Measurements from ENCODE around the gene CIROP. TPM values are rescaled to one million over a fixed set of nuclear protein-coding genes. Genes with fewer than 3 reads are reported as not detected.

CIROP gene
- total and polyA plus RNA-seq, 3 experiments from 2014 or later, result not detected

DNA sequence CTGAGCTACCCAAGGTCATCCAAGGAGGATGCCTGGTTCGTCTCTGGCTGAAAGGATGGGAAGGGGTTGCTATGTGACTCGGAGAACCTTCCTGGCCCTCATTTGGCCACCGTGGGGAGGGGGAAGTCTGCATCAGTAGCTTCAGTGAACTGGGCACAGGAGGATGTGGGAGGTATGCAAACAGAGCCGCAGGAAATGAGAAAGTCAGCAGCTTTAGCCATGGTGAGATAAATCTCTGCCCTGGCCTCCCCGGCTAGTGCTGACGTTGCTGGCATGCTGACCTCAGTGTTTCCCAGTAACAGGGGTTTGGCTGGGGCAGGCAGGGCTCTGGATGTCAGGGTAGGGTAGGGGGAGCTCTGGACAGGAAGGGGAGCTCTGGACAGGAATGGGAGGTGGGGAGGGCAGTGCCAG lies 16.6 kb upstream of the CIROP start:
- no peaks in the 10 kb centered on the region for H3K9me3 Mint-ChIP-seq
- H3K27me3 Mint-ChIP-seq, result peaks cover 0 to 5% of the 10 kb centered on the region in 2 donors
- peak overlapping the region in 2 of 7 donors; percentile 72 to 77 for H3K4me3 Mint-ChIP-seq
- ChIA-PET POLR2A (interaction anchor here (1.0 to 2.1 kb wide), 4 partner anchors 27 to 181 kb away, joined by 3 to 32 read pairs (median 7); partner anchors contain the start of genes ACIN1, C14orf119, HOMEZ and PPP1R3E), CTCF (interaction anchor here (0.7 to 3.1 kb wide), 26 partner anchors 8 to 259 kb away, joined by 3 to 21 read pairs (median 6); partner anchors contain the start of genes ACIN1, C14orf119, HOMEZ and SLC7A8)
- Histone ChIP-seq H3K9me3 (ENCODE audit: low read length) (no peaks in the 10 kb centered on the region), H3K36me3 (ENCODE audit: insufficient read depth, low read length) (no peaks in the 10 kb centered on the region), H3K4me3 (ENCODE audit: low read length) (peak overlapping the region; percentile 59), H3K4me1 (ENCODE audit: insufficient read depth, low read length) (peaks cover 53% of the 10 kb centered on the region), H3K27me3 (ENCODE audit: insufficient read depth, low read length, poor library complexity, severe bottlenecking) (no peaks in the 10 kb centered on the region), H3K27ac (ENCODE audit: low read depth, low read length) (no peak overlapping the region)
- peaks cover 28 to 42% (median 28%) of the 10 kb centered on the region in 3 donors for H3K4me1 Mint-ChIP-seq
- DNase-seq, result no peak
- no peaks in the 10 kb centered on the region for H3K36me3 Mint-ChIP-seq
- peak overlapping the region in 5 of 8 donors; percentile 50 to 85 (median 77) for H3K27ac Mint-ChIP-seq

DNA sequence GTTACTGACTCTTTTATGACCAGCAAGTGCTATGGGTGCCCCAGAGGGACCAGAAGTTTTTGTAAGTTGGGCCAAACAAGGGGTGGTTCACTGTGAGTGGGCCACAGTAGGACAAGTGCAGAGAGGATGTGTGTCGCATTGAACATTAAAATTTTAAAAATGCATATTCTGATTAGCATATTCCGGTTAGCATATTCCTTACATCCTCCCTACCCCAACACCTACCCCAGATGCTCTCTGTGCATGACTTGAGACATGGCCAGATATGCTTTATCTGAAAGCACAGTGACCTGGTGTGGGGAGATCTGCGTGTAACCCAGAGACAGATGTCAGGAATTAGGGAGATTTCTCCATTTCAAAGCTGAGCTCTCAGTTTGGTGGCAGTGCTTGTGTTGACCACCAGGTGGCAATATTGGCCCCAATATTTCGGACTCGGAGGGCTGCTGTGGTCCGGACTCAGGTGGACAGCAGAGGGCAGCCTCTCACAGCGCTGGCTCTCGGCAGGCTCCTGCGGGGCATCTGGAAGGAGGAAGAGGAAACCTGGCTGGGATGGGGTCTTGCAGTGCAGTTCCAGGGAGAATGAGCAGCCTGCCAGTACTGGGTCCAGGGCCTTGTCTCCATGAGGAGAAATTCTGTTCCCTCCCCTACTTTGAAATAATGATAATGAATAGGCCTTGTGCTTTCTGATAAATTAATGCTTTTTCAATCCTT lies 15.9 kb upstream of the CIROP start:
- peak; percentile 58 to 85 (median 76) for DNase-seq
- peak overlapping the region; percentile 77 to 96 (median 80) for H3K27ac Mint-ChIP-seq
- ChIA-PET CTCF (interaction anchor here (0.6 to 3.1 kb wide), 37 partner anchors 8 to 270 kb away, joined by 3 to 21 read pairs (median 4); partner anchors contain the start of genes ACIN1, C14orf119, HOMEZ and SLC7A8), POLR2A (interaction anchor here (0.5 to 2.1 kb wide), 7 partner anchors 26 to 200 kb away, joined by 3 to 32 read pairs (median 3); partner anchors contain the start of genes ACIN1, C14orf119, HOMEZ and PPP1R3E)
- peaks cover 3 to 5% of the 10 kb centered on the region in 2 donors for H3K27me3 Mint-ChIP-seq
- H3K9me3 ChIP-seq (ENCODE audit: low read length), result no peaks in the 10 kb centered on the region
- peaks cover 53% of the 10 kb centered on the region for H3K4me1 ChIP-seq (ENCODE audit: insufficient read depth, low read length)
- H3K27ac ChIP-seq (ENCODE audit: low read depth, low read length), result peak overlapping the region; percentile 10
- H3K36me3 Mint-ChIP-seq, result no peaks in the 10 kb centered on the region
- H3K27me3 ChIP-seq (ENCODE audit: insufficient read depth, low read length, poor library complexity, severe bottlenecking), result no peaks in the 10 kb centered on the region
- peak overlapping the region; percentile 59 for H3K4me3 ChIP-seq (ENCODE audit: low read length)
- H3K4me3 Mint-ChIP-seq, result peak overlapping the region in 6 of 7 donors; percentile 38 to 77 (median 65)
- no peaks in the 10 kb centered on the region for H3K9me3 Mint-ChIP-seq
- H3K36me3 ChIP-seq (ENCODE audit: insufficient read depth, low read length), result no peaks in the 10 kb centered on the region
- H3K4me1 Mint-ChIP-seq, result peaks cover 28 to 42% (median 28%) of the 10 kb centered on the region in 3 donors

DNA sequence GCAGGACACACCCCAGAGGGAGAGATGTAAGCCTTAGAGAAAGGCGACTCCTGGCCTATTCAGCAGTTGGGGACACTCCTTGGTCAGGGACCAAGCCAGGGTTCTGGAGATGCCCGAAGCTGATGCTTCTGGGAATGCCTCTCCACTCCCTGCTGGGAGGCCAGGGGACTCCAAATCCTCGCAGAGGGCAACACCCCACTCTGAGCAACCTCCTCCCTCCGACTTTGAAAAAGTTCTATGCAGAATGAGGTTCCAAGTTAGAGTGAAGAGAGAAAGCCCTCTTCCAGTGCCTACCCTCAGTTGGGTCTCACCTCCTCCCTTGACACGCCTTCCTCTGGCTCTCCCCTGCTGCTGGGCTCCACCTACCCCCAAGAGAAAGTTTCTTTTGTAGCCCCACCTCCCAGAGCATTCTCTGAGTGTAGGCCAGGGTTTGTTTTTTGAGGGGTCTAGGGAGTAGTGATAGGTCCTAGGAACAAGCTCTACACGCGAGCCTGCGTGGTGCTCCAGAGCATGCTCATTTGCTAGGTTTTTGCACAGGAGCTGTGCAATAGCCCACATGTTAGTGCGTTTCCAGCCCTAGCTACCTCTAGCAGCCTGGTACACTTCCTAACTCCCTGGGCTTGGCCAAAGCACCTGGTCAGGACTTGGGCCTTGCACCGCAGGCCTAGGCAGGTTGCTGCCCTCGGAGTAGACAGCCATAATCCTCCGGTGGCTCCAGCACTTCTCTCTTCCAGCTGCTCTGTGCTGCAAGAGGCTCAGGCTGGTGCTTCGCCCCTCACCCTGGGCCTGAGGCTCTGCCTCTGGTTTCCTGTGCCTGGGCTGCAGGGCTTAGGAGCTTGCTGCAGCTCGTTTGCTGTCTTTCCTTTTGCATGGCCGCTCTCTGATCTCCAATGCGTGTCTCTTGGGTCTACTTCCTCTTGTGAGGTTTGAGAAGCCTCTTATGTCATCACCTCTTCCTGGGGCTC lies 14.9 kb upstream of the CIROP start:
- Mint-ChIP-seq H3K4me3 (peak overlapping the region; percentile 6 to 77 (median 71)), H3K4me1 (peaks cover 28 to 46% (median 28%) of the 10 kb centered on the region in 3 donors), H3K36me3 (no peaks in the 10 kb centered on the region), H3K9me3 (no peaks in the 10 kb centered on the region), H3K27me3 (peaks cover 5 to 8% of the 10 kb centered on the region in 2 donors), H3K27ac (peak overlapping the region; percentile 58 to 96 (median 80))
- Histone ChIP-seq H3K9me3 (ENCODE audit: low read length) (no peaks in the 10 kb centered on the region), H3K27ac (ENCODE audit: low read depth, low read length) (peak overlapping the region; percentile 10), H3K27me3 (ENCODE audit: insufficient read depth, low read length, poor library complexity, severe bottlenecking) (no peaks in the 10 kb centered on the region), H3K4me3 (ENCODE audit: low read length) (peak overlapping the region; percentile 59), H3K36me3 (ENCODE audit: insufficient read depth, low read length) (no peaks in the 10 kb centered on the region), H3K4me1 (ENCODE audit: insufficient read depth, low read length) (peaks cover 58% of the 10 kb centered on the region)
- peak in 3 of 5 donors; percentile 33 to 74 (median 62) for DNase-seq
- ChIA-PET CTCF (interaction anchor here (0.7 to 3.1 kb wide), 19 partner anchors 10 to 271 kb away, joined by 3 to 21 read pairs (median 5); partner anchors contain the start of genes ACIN1 and C14orf119), POLR2A (interaction anchor here (0.6 to 2.1 kb wide), 4 partner anchors 25 to 1593 kb away, joined by 3 to 32 read pairs (median 8); partner anchors contain the start of genes ACIN1, C14orf119 and PPP1R3E)

DNA sequence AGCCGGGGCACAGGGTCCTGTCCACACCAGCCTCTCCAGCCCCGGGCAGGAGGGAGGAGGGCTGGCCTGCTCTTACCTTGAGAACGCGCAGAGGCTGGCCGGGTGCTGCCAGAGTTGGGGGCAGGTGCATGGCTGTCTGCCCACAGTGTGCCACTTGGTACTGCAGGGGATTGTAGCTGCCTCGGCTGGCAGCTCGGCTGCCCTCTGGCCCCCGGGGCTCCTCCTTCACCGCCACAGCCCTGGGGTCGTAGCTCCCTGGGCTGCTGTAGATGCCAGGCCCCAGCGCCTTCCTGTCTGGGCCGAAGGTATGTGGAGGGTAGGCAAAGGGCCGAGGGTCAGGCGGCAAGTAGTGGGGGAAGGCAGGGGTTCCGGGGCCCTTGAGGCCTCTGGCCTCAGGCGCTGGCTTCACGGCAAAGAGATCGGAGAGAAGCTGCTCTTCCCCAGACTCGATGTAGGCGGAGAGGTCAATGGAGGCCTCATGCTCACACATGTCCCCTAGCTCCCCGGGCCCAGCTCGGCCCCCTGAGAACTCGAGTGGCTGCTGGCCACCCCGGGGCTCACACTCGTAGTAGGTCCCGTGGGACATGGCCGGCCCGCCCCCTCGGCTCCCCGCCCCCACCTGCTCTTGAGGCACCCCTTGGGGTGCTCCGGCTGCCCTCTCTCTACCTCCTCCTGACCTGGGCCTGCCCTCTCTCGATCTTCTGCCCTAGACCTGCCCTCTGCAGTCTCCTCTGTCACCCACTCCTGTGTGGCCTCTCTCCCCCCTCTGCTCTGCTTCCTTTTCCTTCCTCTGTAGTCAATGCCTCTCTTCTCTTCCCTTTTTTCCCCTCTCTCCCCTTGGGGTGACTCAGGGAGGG lies 13.9 kb upstream of the CIROP start, which contains the start of gene CEBPE:
TSS of gene CEBPE (minus strand) at position 750 of the 857 bp plus-strand sequence. CDS start at position 586, 164 bp downstream.
- ChIA-PET CTCF (interaction anchor here (1.0 to 3.1 kb wide), 4 partner anchors 23 to 260 kb away, joined by 3 to 18 read pairs (median 6); partner anchors contain the start of genes ACIN1 and C14orf119), POLR2A (interaction anchor here (2.1 kb wide), 1 partner anchor 24 kb away, joined by 32 read pairs; the partner anchor contains the start of genes ACIN1 and C14orf119)
- H3K27ac ChIP-seq (ENCODE audit: low read depth, low read length), result peak within 1 kb of the TSS; percentile 10
- H3K9me3 Mint-ChIP-seq, result no peaks in the 10 kb centered on the region
- no peaks in the 10 kb centered on the region for H3K36me3 Mint-ChIP-seq
- H3K27me3 Mint-ChIP-seq, result peaks cover 5 to 14% of the 10 kb centered on the region in 2 donors
- no peaks in the 10 kb centered on the region for H3K27me3 ChIP-seq (ENCODE audit: insufficient read depth, low read length, poor library complexity, severe bottlenecking)
- no peaks in the 10 kb centered on the region for H3K9me3 ChIP-seq (ENCODE audit: low read length)
- peaks cover 65% of the 10 kb centered on the region for H3K4me1 ChIP-seq (ENCODE audit: insufficient read depth, low read length)
- no peaks in the 10 kb centered on the region for H3K36me3 ChIP-seq (ENCODE audit: insufficient read depth, low read length)
- peak within 1 kb of the TSS; percentile 59 for H3K4me3 ChIP-seq (ENCODE audit: low read length)
- DNase-seq, result peak in 1 of 5 donors; percentile 8
- H3K27ac Mint-ChIP-seq, result peak within 1 kb of the TSS; percentile 58 to 96 (median 80)
- peaks cover 28 to 46% (median 28%) of the 10 kb centered on the region in 3 donors for H3K4me1 Mint-ChIP-seq
- peak within 1 kb of the TSS; percentile 6 to 77 (median 71) for H3K4me3 Mint-ChIP-seq

DNA sequence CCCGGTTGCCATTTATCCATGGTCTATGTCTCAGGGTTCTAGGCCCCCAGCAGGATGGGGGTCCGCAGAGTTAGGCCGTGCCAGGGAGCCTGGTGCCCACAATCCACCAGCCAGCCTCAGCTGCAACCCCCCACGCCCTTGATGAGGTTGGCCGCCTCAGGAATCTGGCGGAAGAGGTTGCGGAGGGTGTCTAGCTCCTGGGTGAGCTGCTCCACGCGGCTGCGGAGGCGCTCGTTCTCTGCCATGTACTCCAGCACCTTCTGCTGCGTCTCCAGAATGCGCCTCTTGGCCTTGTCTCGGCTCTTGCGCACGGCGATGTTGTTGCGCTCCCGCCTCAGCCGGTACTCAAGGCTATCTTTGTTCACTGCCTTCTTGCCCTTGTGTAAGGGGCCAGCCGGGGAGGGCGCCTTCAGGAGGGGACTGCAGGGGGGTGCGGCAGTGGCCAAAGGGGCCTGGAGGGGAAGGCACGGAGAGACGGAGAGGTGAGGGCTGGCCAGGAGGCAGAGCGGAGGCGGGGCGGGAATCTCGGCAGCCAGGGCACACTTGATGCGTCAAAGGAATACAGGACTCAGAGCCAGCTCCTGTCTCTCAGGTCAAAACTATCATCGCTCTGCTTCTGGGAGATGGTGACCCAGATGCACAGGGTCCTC lies 12.7 kb upstream of the CIROP start:
- peaks cover 5 to 14% of the 10 kb centered on the region in 2 donors for H3K27me3 Mint-ChIP-seq
- CTCF ChIA-PET, result interaction anchor here (2.7 kb wide), 1 partner anchor 49 kb away, joined by 9 read pairs; no protein-coding TSS in a partner anchor
- DNase-seq, result no peak
- POLR2A ChIA-PET, result no interaction called here
- Histone ChIP-seq H3K4me3 (ENCODE audit: low read length) (no peak overlapping the region), H3K27ac (ENCODE audit: low read depth, low read length) (no peak overlapping the region), H3K36me3 (ENCODE audit: insufficient read depth, low read length) (no peaks in the 10 kb centered on the region), H3K4me1 (ENCODE audit: insufficient read depth, low read length) (peaks cover 65% of the 10 kb centered on the region), H3K27me3 (ENCODE audit: insufficient read depth, low read length, poor library complexity, severe bottlenecking) (no peaks in the 10 kb centered on the region), H3K9me3 (ENCODE audit: low read length) (no peaks in the 10 kb centered on the region)
- peak overlapping the region in 1 of 7 donors; percentile 72 for H3K4me3 Mint-ChIP-seq
- no peaks in the 10 kb centered on the region for H3K36me3 Mint-ChIP-seq
- peaks cover 28 to 46% (median 28%) of the 10 kb centered on the region in 3 donors for H3K4me1 Mint-ChIP-seq
- no peaks in the 10 kb centered on the region for H3K9me3 Mint-ChIP-seq
- peak overlapping the region in 3 of 8 donors; percentile 3 to 68 (median 27) for H3K27ac Mint-ChIP-seq

DNA sequence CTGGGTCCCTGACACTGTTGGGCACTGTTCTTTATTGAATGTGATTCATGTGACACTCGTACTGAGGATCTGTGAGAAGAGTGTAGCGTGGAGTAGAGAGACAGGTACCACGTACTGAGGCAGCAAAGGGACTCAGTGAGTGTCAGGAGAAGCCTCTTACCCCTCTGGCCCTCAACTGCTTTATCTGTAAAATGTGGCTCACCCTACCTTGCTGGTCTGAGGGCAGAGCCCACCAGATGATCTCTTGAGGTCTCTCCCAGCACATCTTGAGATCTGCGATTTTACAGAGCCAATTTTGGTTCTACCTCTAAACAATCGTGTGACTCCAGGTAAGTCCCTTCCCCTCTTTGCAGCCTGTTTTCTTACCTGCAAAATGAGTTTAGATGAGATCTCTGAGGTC lies 11.1 kb upstream of the CIROP start:
- Histone ChIP-seq H3K4me3 (ENCODE audit: low read length) (no peak overlapping the region), H3K27ac (ENCODE audit: low read depth, low read length) (no peak overlapping the region), H3K9me3 (ENCODE audit: low read length) (no peaks in the 10 kb centered on the region), H3K27me3 (ENCODE audit: insufficient read depth, low read length, poor library complexity, severe bottlenecking) (no peaks in the 10 kb centered on the region), H3K36me3 (ENCODE audit: insufficient read depth, low read length) (no peaks in the 10 kb centered on the region), H3K4me1 (ENCODE audit: insufficient read depth, low read length) (peaks cover 56% of the 10 kb centered on the region)
- no peak for DNase-seq
- POLR2A ChIA-PET, result no interaction called here
- Mint-ChIP-seq H3K27ac (peak overlapping the region in 3 of 8 donors; percentile 11 to 65 (median 29)), H3K9me3 (no peaks in the 10 kb centered on the region), H3K36me3 (no peaks in the 10 kb centered on the region), H3K4me3 (no peak overlapping the region), H3K4me1 (peaks cover 21 to 39% (median 21%) of the 10 kb centered on the region in 3 donors), H3K27me3 (peaks cover 5 to 14% of the 10 kb centered on the region in 2 donors)
- CTCF ChIA-PET, result no interaction called here

Measured in CD8-positive, alpha-beta memory T cell (primary cell).